Measurements from ENCODE around the gene CDH4. TPM values are rescaled to one million over a fixed set of nuclear protein-coding genes. Genes with fewer than 3 reads are reported as not detected.

CDH4 gene
- total and polyA plus RNA-seq, 3 experiments from 2014 or later, result 0.22 TPM; not detected in 2

DNA sequence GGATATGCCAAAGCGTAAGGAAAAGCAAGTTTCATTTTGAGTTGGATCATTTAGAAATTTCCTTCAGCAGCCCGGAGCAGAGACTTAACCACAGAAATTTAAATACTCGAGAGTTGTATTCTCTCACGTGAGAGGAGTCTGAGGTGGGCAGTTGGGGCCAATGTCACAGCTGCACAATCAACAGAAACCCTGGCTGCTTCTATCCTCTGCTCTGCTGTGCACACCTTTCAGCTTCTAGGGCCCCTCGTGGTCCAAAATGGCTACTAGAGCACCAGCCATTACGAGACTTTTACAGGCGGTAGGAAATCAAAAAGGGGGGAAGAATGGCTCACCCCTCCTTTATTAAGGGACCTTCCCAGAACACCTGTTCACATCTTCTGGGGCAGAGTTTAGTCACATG, 659.8 kb downstream of the CDH4 start:
- Mint-ChIP-seq H3K4me3 (no peak overlapping the region), H3K36me3 (no peaks in the 10 kb centered on the region), H3K9me3 (no peaks in the 10 kb centered on the region), H3K4me1 (peaks cover 0 to 5% (median 0%) of the 10 kb centered on the region in 3 donors), H3K27ac (no peak overlapping the region), H3K27me3 (peaks cover 0 to 19% of the 10 kb centered on the region in 2 donors)
- Histone ChIP-seq H3K4me1 (ENCODE audit: insufficient read depth, low read length) (no peaks in the 10 kb centered on the region), H3K27me3 (ENCODE audit: insufficient read depth, low read length, poor library complexity, severe bottlenecking) (no peaks in the 10 kb centered on the region), H3K27ac (ENCODE audit: low read depth, low read length) (no peak overlapping the region), H3K9me3 (ENCODE audit: low read length) (no peaks in the 10 kb centered on the region), H3K4me3 (ENCODE audit: low read length) (no peak overlapping the region), H3K36me3 (ENCODE audit: insufficient read depth, low read length) (no peaks in the 10 kb centered on the region)
- POLR2A ChIA-PET, result no interaction called here
- no peak for DNase-seq
- CTCF ChIA-PET, result no interaction called here

DNA sequence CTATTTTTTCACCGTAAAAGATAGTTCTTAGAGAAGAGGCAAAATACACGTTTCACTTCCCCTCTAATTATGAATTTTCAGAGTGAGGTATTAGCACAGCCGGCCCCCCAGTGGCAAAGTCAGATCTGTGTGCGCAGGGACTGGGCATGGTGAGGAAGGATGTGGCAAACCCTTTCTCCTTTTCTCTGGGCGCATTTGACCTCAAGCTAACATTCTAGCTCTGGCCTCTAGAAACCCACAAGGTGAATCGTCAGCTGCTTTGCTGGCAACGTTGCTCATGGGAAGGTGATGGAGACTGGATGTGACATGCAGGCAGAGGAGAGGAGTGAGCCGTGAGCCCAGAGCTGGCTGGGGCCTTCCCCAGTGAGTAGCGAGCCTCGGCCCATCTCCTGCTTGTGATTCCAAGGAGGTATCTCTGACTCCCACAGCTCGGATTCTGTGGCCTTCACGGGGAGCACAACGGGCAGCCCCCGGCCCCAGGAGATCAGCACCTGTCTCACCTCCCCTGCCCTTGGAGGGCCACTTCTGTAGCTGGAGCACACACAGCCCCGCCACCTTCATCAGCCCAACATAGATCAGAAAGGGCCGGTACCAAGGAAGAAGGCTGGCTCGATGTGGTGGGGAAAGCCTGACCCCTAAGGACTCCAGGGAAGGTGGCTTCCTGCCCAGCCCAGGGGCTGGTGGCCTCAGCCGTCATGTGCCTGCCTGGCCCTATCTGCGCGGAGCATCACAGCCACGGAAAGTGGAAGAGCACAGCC, 660.8 kb downstream of the CDH4 start:
- H3K4me3 Mint-ChIP-seq, result no peak overlapping the region
- peaks cover 0 to 5% (median 0%) of the 10 kb centered on the region in 3 donors for H3K4me1 Mint-ChIP-seq
- Histone ChIP-seq H3K36me3 (ENCODE audit: insufficient read depth, low read length) (no peaks in the 10 kb centered on the region), H3K27me3 (ENCODE audit: insufficient read depth, low read length, poor library complexity, severe bottlenecking) (no peaks in the 10 kb centered on the region), H3K27ac (ENCODE audit: low read depth, low read length) (no peak overlapping the region), H3K4me3 (ENCODE audit: low read length) (no peak overlapping the region), H3K4me1 (ENCODE audit: insufficient read depth, low read length) (no peaks in the 10 kb centered on the region), H3K9me3 (ENCODE audit: low read length) (no peaks in the 10 kb centered on the region)
- POLR2A ChIA-PET, result no interaction called here
- H3K27ac Mint-ChIP-seq, result peak overlapping the region in 1 of 8 donors; percentile 33
- DNase-seq, result no peak
- no peaks in the 10 kb centered on the region for H3K36me3 Mint-ChIP-seq
- CTCF ChIA-PET, result no interaction called here
- peaks cover 0 to 22% of the 10 kb centered on the region in 2 donors for H3K27me3 Mint-ChIP-seq
- H3K9me3 Mint-ChIP-seq, result no peaks in the 10 kb centered on the region

DNA sequence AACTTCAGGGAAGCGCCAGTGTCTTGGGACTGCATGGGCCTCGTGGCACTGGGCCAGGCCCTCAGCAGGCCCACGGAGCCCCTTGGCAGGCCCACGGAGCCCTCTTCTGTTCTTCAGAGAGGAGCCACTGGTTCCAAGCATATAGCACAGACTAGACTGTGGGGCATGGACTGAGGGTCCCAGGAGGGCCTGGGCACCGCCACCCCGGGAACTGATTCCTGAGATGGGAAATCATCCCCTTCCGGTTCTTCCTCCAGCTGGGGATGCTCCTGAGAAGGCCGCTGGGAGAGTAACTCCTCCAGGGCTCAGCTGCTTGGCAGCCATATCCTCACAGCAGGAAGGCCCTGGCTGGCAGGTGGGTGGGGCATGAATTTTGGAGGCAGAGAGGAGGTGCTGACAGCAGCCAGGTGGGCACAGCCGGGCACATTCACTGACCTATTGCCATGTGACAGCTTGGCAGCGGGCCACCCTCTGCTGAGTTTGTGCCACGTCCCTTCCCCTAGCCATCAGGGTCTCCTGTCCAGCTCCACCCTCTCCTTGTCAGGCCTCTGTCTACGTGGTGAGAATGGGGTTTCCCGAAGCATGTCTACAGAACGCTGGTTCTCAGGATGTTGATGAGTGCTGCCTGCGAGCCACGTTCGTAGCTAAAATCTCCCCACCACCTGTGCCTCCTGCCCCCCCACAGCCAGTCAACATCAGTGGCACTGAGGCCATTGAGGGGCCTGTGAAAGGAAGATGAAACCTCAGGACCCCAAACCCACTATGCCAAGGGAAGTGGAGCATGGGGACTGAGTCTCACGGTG, 661.6 kb downstream of the CDH4 start:
- Mint-ChIP-seq H3K4me3 (no peak overlapping the region), H3K27me3 (peaks cover 0 to 22% of the 10 kb centered on the region in 2 donors), H3K36me3 (no peaks in the 10 kb centered on the region), H3K9me3 (no peaks in the 10 kb centered on the region), H3K27ac (no peak overlapping the region), H3K4me1 (peaks cover 0 to 5% (median 0%) of the 10 kb centered on the region in 3 donors)
- POLR2A ChIA-PET, result no interaction called here
- no peak overlapping the region for H3K4me3 ChIP-seq (ENCODE audit: low read length)
- no peaks in the 10 kb centered on the region for H3K27me3 ChIP-seq (ENCODE audit: insufficient read depth, low read length, poor library complexity, severe bottlenecking)
- H3K27ac ChIP-seq (ENCODE audit: low read depth, low read length), result no peak overlapping the region
- DNase-seq, result no peak
- CTCF ChIA-PET, result no interaction called here
- no peaks in the 10 kb centered on the region for H3K9me3 ChIP-seq (ENCODE audit: low read length)
- no peaks in the 10 kb centered on the region for H3K4me1 ChIP-seq (ENCODE audit: insufficient read depth, low read length)
- H3K36me3 ChIP-seq (ENCODE audit: insufficient read depth, low read length), result no peaks in the 10 kb centered on the region

- no peak overlapping the region for H3K4me3 Mint-ChIP-seq
- no peaks in the 10 kb centered on the region for H3K36me3 Mint-ChIP-seq
- DNase-seq, result no peak
- H3K9me3 Mint-ChIP-seq, result no peaks in the 10 kb centered on the region
- H3K36me3 ChIP-seq (ENCODE audit: insufficient read depth, low read length), result no peaks in the 10 kb centered on the region
- ChIA-PET POLR2A (no interaction called here), CTCF (no interaction called here)
- H3K27ac Mint-ChIP-seq, result no peak overlapping the region
- peaks cover 0 to 5% (median 0%) of the 10 kb centered on the region in 3 donors for H3K4me1 Mint-ChIP-seq
- peaks cover 0 to 22% of the 10 kb centered on the region in 2 donors for H3K27me3 Mint-ChIP-seq
- no peaks in the 10 kb centered on the region for H3K9me3 ChIP-seq (ENCODE audit: low read length)
- H3K4me1 ChIP-seq (ENCODE audit: insufficient read depth, low read length), result no peaks in the 10 kb centered on the region
- no peak overlapping the region for H3K4me3 ChIP-seq (ENCODE audit: low read length)
- no peak overlapping the region for H3K27ac ChIP-seq (ENCODE audit: low read depth, low read length)
- no peaks in the 10 kb centered on the region for H3K27me3 ChIP-seq (ENCODE audit: insufficient read depth, low read length, poor library complexity, severe bottlenecking)
These were observed 663.0 kb downstream of the CDH4 start for GRCh38 chr20:61915101-61915500.

- ChIA-PET CTCF (no interaction called here), POLR2A (no interaction called here)
- peaks cover 0 to 22% of the 10 kb centered on the region in 2 donors for H3K27me3 Mint-ChIP-seq
- H3K4me3 Mint-ChIP-seq, result no peak overlapping the region
- no peak overlapping the region for H3K27ac ChIP-seq (ENCODE audit: low read depth, low read length)
- no peaks in the 10 kb centered on the region for H3K4me1 ChIP-seq (ENCODE audit: insufficient read depth, low read length)
- H3K9me3 ChIP-seq (ENCODE audit: low read length), result no peaks in the 10 kb centered on the region
- H3K36me3 ChIP-seq (ENCODE audit: insufficient read depth, low read length), result no peaks in the 10 kb centered on the region
- H3K36me3 Mint-ChIP-seq, result no peaks in the 10 kb centered on the region
- H3K4me3 ChIP-seq (ENCODE audit: low read length), result no peak overlapping the region
- peaks cover 0 to 5% (median 0%) of the 10 kb centered on the region in 3 donors for H3K4me1 Mint-ChIP-seq
- no peak overlapping the region for H3K27ac Mint-ChIP-seq
- H3K9me3 Mint-ChIP-seq, result peaks cover 0 to 2% (median 0%) of the 10 kb centered on the region in 5 donors
- H3K27me3 ChIP-seq (ENCODE audit: insufficient read depth, low read length, poor library complexity, severe bottlenecking), result no peaks in the 10 kb centered on the region
- no peak for DNase-seq
These were observed 664.3 kb downstream of the CDH4 start for GRCh38 chr20:61916318-61916891.

DNA sequence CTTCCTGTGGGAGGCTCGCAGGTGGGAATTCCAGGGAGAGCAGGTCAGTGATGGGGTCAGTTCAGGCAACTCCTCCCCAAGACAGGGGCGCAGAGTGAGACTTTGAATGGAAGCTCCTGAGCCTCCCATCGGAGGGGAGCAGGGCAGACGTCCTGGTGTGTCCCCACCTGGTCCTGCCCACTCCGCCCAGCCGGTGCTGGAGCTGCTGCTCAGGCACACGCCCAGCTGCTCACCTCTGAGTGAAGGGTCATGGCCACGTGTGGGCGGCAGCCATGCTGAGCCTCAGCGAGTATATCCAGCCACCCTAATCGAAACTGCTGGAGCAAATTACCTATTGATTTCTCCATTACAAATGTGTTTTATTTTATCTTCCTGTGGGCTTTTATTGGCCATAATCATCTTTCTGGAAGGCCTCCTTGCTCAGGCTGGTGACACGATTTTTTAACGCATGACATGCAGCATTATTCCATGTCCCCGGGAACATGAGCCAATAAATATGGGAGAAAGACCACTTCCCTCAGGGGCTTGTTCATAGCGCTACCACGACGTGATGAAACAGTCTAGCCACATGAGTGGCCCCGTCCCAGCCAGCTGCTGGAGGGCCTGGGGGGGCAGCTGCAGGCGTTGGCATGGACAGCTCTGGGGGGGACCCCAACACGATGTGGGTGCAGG, 665.5 kb downstream of the CDH4 start:
- H3K27me3 Mint-ChIP-seq, result peaks cover 0 to 22% of the 10 kb centered on the region in 2 donors
- no peaks in the 10 kb centered on the region for H3K4me1 ChIP-seq (ENCODE audit: insufficient read depth, low read length)
- POLR2A ChIA-PET, result no interaction called here
- CTCF ChIA-PET, result no interaction called here
- no peak overlapping the region for H3K4me3 Mint-ChIP-seq
- DNase-seq, result no peak
- peaks cover 0 to 2% (median 0%) of the 10 kb centered on the region in 5 donors for H3K9me3 Mint-ChIP-seq
- no peaks in the 10 kb centered on the region for H3K4me1 Mint-ChIP-seq
- H3K36me3 ChIP-seq (ENCODE audit: insufficient read depth, low read length), result no peaks in the 10 kb centered on the region
- no peaks in the 10 kb centered on the region for H3K36me3 Mint-ChIP-seq
- no peak overlapping the region for H3K27ac ChIP-seq (ENCODE audit: low read depth, low read length)
- no peak overlapping the region for H3K27ac Mint-ChIP-seq
- no peak overlapping the region for H3K4me3 ChIP-seq (ENCODE audit: low read length)
- no peaks in the 10 kb centered on the region for H3K9me3 ChIP-seq (ENCODE audit: low read length)
- H3K27me3 ChIP-seq (ENCODE audit: insufficient read depth, low read length, poor library complexity, severe bottlenecking), result no peaks in the 10 kb centered on the region

GRCh38 chr20:61918548-61918947, 666.5 kb downstream of the CDH4 start:
- Histone ChIP-seq H3K4me3 (ENCODE audit: low read length) (no peak overlapping the region), H3K9me3 (ENCODE audit: low read length) (no peaks in the 10 kb centered on the region), H3K36me3 (ENCODE audit: insufficient read depth, low read length) (no peaks in the 10 kb centered on the region), H3K27me3 (ENCODE audit: insufficient read depth, low read length, poor library complexity, severe bottlenecking) (no peaks in the 10 kb centered on the region), H3K27ac (ENCODE audit: low read depth, low read length) (no peak overlapping the region), H3K4me1 (ENCODE audit: insufficient read depth, low read length) (no peaks in the 10 kb centered on the region)
- Mint-ChIP-seq H3K4me3 (no peak overlapping the region), H3K27me3 (peaks cover 0 to 22% of the 10 kb centered on the region in 2 donors), H3K9me3 (peaks cover 0 to 2% (median 0%) of the 10 kb centered on the region in 5 donors), H3K27ac (no peak overlapping the region), H3K36me3 (no peaks in the 10 kb centered on the region), H3K4me1 (no peaks in the 10 kb centered on the region)
- POLR2A ChIA-PET, result no interaction called here
- no peak for DNase-seq
- CTCF ChIA-PET, result no interaction called here

DNA sequence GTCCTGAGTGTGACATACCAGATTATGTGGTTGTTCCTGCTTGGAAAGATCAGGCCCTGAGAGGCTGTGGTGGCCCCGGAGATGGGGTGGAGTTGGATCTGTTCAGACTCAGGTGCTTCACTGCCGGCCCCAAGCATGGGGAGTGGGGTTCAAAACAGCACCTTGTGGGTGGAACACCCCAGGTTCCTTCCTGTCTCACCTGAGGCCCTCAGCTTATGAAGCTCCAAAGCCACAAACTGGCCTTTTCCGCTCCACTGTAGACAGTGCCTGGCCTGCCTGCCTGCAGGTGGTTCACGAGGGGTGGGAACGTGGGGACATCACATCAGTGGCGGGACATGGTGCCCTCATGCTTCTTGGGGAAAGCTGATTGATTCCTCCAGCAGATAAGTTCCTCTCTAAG, 667.2 kb downstream of the CDH4 start:
- no peaks in the 10 kb centered on the region for H3K9me3 ChIP-seq (ENCODE audit: low read length)
- no peaks in the 10 kb centered on the region for H3K4me1 ChIP-seq (ENCODE audit: insufficient read depth, low read length)
- no peak overlapping the region for H3K27ac ChIP-seq (ENCODE audit: low read depth, low read length)
- ChIA-PET POLR2A (no interaction called here), CTCF (no interaction called here)
- no peak overlapping the region for H3K4me3 Mint-ChIP-seq
- H3K36me3 ChIP-seq (ENCODE audit: insufficient read depth, low read length), result no peaks in the 10 kb centered on the region
- H3K4me1 Mint-ChIP-seq, result no peaks in the 10 kb centered on the region
- no peak for DNase-seq
- H3K36me3 Mint-ChIP-seq, result no peaks in the 10 kb centered on the region
- H3K4me3 ChIP-seq (ENCODE audit: low read length), result no peak overlapping the region
- no peak overlapping the region for H3K27ac Mint-ChIP-seq
- peaks cover 0 to 20% of the 10 kb centered on the region in 2 donors for H3K27me3 Mint-ChIP-seq
- no peaks in the 10 kb centered on the region for H3K27me3 ChIP-seq (ENCODE audit: insufficient read depth, low read length, poor library complexity, severe bottlenecking)
- peaks cover 0 to 2% (median 0%) of the 10 kb centered on the region in 5 donors for H3K9me3 Mint-ChIP-seq
